Keratinocyte (primary cell): ENCODE measurements around the gene NKD1.

Source experiments
- EZH2 ChIP-seq: IDR thresholded peaks from one replicate; pipeline ENCODE4 v1.6.1; 2012; ENCODE audit warnings: inconsistent platforms, mild to moderate bottlenecking, low read length, moderate library complexity
- TF ChIP-seq, protein P1 (sequence below), 3 experiments: IDR thresholded peaks in 1 of 3; conservative IDR thresholded peaks in 1 of 3; optimal IDR thresholded peaks in 1 of 3; 2 replicates in 2 of 3; 3 replicates in 1 of 3; pipeline versions ENCODE3 to v1.5.1; 2011; ENCODE audit warnings: low read length in 3 of 3, mild to moderate bottlenecking in 3 of 3, moderate library complexity in 2 of 3, control low read depth in 1 of 3, inconsistent platforms in 1 of 3; ENCODE audit not compliant: insufficient read depth in 2 of 3; ENCODE audit errors: extremely low read depth in 1 of 3

DNA sequence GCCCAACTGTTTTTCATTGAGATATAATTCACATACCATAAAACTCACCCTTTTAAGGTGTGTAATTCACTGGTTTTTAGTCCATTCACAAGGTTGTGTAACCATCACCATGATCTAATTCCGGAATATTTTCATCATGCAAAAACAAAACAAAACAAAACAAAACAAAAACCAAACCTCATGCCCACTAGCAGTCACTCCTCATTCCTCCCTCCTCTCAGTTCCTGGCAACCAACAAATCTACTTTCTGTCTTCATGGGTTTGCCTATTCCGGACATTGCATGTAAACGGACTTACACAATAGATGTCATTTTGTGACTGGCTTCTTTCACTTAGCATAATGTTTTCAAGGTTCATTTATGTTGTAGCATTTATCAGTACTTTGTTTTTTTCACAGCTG, 140.7 kb downstream of the NKD1 start:
- TF ChIP-seq, protein P1, sequence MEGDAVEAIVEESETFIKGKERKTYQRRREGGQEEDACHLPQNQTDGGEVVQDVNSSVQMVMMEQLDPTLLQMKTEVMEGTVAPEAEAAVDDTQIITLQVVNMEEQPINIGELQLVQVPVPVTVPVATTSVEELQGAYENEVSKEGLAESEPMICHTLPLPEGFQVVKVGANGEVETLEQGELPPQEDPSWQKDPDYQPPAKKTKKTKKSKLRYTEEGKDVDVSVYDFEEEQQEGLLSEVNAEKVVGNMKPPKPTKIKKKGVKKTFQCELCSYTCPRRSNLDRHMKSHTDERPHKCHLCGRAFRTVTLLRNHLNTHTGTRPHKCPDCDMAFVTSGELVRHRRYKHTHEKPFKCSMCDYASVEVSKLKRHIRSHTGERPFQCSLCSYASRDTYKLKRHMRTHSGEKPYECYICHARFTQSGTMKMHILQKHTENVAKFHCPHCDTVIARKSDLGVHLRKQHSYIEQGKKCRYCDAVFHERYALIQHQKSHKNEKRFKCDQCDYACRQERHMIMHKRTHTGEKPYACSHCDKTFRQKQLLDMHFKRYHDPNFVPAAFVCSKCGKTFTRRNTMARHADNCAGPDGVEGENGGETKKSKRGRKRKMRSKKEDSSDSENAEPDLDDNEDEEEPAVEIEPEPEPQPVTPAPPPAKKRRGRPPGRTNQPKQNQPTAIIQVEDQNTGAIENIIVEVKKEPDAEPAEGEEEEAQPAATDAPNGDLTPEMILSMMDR (optimal IDR thresholded peaks at IDR 0.05 in 1 of 3, IDR thresholded peaks at IDR 0.05 in 1 of 3, conservative IDR thresholded peaks at IDR 0.05 in 1 of 3; ENCODE audit: extremely low read depth in 1 of 3, insufficient read depth in 2 of 3, low read length in 3 of 3): no peak
- TF ChIP-seq EZH2: no peak
